Right kidney (tissue), 1 donor: ENCODE data around the gene NR0B2.
"Not testable (repeated sequence)": the region's sequence is repeated elsewhere in the genome, so short reads cannot be mapped to it uniquely, and the experiment has no call there.

ENCODE experiments used
- DNase-seq: peaks from one replicate; pipeline ENCODE4 v3.0.0-alpha.2; 2016

The NR0B2 gene

GRCh38 chr1:26890467-26890796, 23.3 kb downstream of the NR0B2 start:
- DNase-seq, result no peak

GRCh38 chr1:26889551-26890466, 24.0 kb downstream of the NR0B2 start, which contains the start of gene GPN2:
GPN2 (minus strand) TSS chr1:26890283; CDS start chr1:26890096, 187 bp downstream.
- peak; percentile 85 for DNase-seq

GRCh38 chr1:26888231-26888630, 25.5 kb downstream of the NR0B2 start:
- DNase-seq, result no peak

- no peak for DNase-seq
These were observed 26.6 kb downstream of the NR0B2 start for GRCh38 chr1:26887125-26887524.

- DNase-seq, result no peak
These were observed 30.9 kb downstream of the NR0B2 start for GRCh38 chr1:26882696-26883463.

- DNase-seq, result not testable (repeated sequence)
These were observed 32.2 kb downstream of the NR0B2 start for GRCh38 chr1:26881611-26882010.

GRCh38 chr1:26879793-26880192, 34.0 kb downstream of the NR0B2 start:
- no peak for DNase-seq

GRCh38 chr1:26877326-26877725, 36.4 kb downstream of the NR0B2 start:
- no peak for DNase-seq

GRCh38 chr1:26874896-26875295, 38.9 kb downstream of the NR0B2 start:
- DNase-seq, result no peak

- DNase-seq, result not testable (repeated sequence)
These were observed 40.7 kb downstream of the NR0B2 start for GRCh38 chr1:26873097-26873496.

- peak; percentile 97 for DNase-seq
These were observed 48.9 kb downstream of the NR0B2 start for GRCh38 chr1:26864610-26865480.

- no peak for DNase-seq
These were observed 50.1 kb downstream of the NR0B2 start for GRCh38 chr1:26863685-26864077.

GRCh38 chr1:26862781-26863684, 50.7 kb downstream of the NR0B2 start, which contains the start of gene SFN:
SFN (plus strand) TSS chr1:26863149; CDS start chr1:26863213, 64 bp downstream.
- DNase-seq, result no peak

- no peak for DNase-seq
These were observed 51.8 kb downstream of the NR0B2 start for GRCh38 chr1:26861889-26862378.
